Measurements from ENCODE around the gene PDSS2. TPM values are rescaled to one million over a fixed set of nuclear protein-coding genes. Genes with fewer than 3 reads are reported as not detected.

PDSS2 gene
- total and polyA plus RNA-seq, 9 of the 15 experiments (the other 6 are each of a cell fraction or from before 2014, with no cell fraction given) = 5.8 to 21.1 (median 12.0) TPM

DNA sequence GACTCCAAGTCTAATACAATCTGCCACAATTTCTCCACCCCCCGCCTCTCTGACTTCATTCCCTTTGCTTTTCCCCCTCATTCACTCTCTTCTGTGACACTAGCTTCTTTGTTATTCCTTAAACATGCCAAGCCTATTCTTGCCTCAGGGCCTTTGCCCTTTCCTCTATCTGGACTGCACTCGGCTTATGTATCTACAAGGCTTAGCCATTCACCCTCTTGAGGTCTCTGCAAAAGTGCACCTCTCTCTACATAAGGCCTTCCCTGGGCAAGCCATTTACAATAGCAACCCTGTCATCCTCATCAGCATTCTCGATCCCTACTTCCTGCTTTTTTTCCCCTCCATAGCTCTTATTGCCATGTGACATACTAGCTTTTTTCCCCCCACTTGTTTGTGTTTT, 168.9 kb downstream of the PDSS2 start:
- ChIA-PET POLR2A (interaction anchor here (0.7 kb wide), 1 partner anchor 27 kb away, joined by 3 read pairs; no protein-coding TSS in a partner anchor), CTCF (ENCODE audit: low intra/inter-chr PET ratio) (interaction anchor here (0.9 kb wide), 1 partner anchor 575 kb away, joined by 4 read pairs; no protein-coding TSS in a partner anchor)
- no TSS peak for BruUV-seq (replicated peaks)
- no peaks in the 10 kb centered on the region for H3K36me3 ChIP-seq (ENCODE audit: control insufficient read depth, insufficient read depth, low read length)
- peak; percentile 65 for ATAC-seq
- no peaks in the 10 kb centered on the region; the same call in 2 of the 3 replicates for H3K79me2 ChIP-seq (ENCODE audit: control insufficient read depth, insufficient read depth, low read length)
- no peak for FAIRE-seq
- peak overlapping the region; percentile 39; the same call in 1 of the 3 replicates for H3K27ac ChIP-seq (ENCODE audit: extremely low read depth, low read depth, low read length)
- peak overlapping the region; percentile 81 for H2AFZ ChIP-seq (ENCODE audit: low read depth, low read length)
- in situ Hi-C loops (cut with MboI) = no loop called here
- peak overlapping the region; percentile 66 for H3K4me2 ChIP-seq (ENCODE audit: insufficient read depth, low read length)
- no peak overlapping the region for H3K4me3 ChIP-seq
- H3K4me1 ChIP-seq (replicated peaks in 1 of 2; ENCODE audit: control insufficient read depth in 2 of 2, insufficient read depth in 2 of 2, low read length in 2 of 2) = peaks cover 8 to 17% of the 10 kb centered on the region in 2 experiments
- peak in 2 of 4 experiments; percentile 21 to 25 for DNase-seq (ENCODE audit: extremely low read depth in 1 of 4, low spot score in 3 of 4)
- peak overlapping the region; percentile 41 to 42; a peak in 3 of 4 replicates for H3K9ac ChIP-seq (ENCODE audit: insufficient read depth in 1 of 2, low read depth in 2 of 2, low read length in 2 of 2)
- WGBS (ENCODE audit: insufficient coverage, low coverage, missing lambda C conversion rate) = 30% methylated on average over 3 of the region's 3 CpGs
- intact Hi-C loops (cut with micrococcal nuclease) = no loop called here
- H3K9me1 ChIP-seq (ENCODE audit: control insufficient read depth, insufficient read depth, low read length) = no peaks in the 10 kb centered on the region
- no peaks in the 10 kb centered on the region for H3K9me3 ChIP-seq (replicated peaks; ENCODE audit: control insufficient read depth, insufficient read depth, low read depth, low read length)
- H3K27me3 ChIP-seq (ENCODE audit: control insufficient read depth in 2 of 2, insufficient read depth in 2 of 2, low read length in 2 of 2) = no peaks in the 10 kb centered on the region
- H4K20me1 ChIP-seq (replicated peaks; ENCODE audit: control insufficient read depth, insufficient read depth, low read length) = no peaks in the 10 kb centered on the region
- TF ChIP-seq ZNF263 (CRISPR knock-in tag; IDR thresholded peaks at IDR 0.05; ENCODE audit: borderline replicate concordance) (no peak), ZBTB17 (CRISPR knock-in tag; IDR thresholded peaks at IDR 0.05) (no peak), ZBTB7A (IDR thresholded peaks at IDR 0.05; ENCODE audit: borderline replicate concordance, control insufficient read depth, low read depth, low read length) (no peak), ZNF133 (CRISPR knock-in tag; IDR thresholded peaks at IDR 0.05) (no peak)
- TF ChIP-seq, protein P1, sequence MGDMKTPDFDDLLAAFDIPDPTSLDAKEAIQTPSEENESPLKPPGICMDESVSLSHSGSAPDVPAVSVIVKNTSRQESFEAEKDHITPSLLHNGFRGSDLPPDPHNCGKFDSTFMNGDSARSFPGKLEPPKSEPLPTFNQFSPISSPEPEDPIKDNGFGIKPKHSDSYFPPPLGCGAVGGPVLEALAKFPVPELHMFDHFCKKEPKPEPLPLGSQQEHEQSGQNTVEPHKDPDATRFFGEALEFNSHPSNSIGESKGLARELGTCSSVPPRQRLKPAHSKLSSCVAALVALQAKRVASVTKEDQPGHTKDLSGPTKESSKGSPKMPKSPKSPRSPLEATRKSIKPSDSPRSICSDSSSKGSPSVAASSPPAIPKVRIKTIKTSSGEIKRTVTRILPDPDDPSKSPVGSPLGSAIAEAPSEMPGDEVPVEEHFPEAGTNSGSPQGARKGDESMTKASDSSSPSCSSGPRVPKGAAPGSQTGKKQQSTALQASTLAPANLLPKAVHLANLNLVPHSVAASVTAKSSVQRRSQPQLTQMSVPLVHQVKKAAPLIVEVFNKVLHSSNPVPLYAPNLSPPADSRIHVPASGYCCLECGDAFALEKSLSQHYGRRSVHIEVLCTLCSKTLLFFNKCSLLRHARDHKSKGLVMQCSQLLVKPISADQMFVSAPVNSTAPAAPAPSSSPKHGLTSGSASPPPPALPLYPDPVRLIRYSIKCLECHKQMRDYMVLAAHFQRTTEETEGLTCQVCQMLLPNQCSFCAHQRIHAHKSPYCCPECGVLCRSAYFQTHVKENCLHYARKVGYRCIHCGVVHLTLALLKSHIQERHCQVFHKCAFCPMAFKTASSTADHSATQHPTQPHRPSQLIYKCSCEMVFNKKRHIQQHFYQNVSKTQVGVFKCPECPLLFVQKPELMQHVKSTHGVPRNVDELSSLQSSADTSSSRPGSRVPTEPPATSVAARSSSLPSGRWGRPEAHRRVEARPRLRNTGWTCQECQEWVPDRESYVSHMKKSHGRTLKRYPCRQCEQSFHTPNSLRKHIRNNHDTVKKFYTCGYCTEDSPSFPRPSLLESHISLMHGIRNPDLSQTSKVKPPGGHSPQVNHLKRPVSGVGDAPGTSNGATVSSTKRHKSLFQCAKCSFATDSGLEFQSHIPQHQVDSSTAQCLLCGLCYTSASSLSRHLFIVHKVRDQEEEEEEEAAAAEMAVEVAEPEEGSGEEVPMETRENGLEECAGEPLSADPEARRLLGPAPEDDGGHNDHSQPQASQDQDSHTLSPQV (IDR thresholded peaks at IDR 0.05) = 0 out of 2 replicates have a peak, but pooled peaks have one; percentile 36
- TF ChIP-seq, protein P2, sequence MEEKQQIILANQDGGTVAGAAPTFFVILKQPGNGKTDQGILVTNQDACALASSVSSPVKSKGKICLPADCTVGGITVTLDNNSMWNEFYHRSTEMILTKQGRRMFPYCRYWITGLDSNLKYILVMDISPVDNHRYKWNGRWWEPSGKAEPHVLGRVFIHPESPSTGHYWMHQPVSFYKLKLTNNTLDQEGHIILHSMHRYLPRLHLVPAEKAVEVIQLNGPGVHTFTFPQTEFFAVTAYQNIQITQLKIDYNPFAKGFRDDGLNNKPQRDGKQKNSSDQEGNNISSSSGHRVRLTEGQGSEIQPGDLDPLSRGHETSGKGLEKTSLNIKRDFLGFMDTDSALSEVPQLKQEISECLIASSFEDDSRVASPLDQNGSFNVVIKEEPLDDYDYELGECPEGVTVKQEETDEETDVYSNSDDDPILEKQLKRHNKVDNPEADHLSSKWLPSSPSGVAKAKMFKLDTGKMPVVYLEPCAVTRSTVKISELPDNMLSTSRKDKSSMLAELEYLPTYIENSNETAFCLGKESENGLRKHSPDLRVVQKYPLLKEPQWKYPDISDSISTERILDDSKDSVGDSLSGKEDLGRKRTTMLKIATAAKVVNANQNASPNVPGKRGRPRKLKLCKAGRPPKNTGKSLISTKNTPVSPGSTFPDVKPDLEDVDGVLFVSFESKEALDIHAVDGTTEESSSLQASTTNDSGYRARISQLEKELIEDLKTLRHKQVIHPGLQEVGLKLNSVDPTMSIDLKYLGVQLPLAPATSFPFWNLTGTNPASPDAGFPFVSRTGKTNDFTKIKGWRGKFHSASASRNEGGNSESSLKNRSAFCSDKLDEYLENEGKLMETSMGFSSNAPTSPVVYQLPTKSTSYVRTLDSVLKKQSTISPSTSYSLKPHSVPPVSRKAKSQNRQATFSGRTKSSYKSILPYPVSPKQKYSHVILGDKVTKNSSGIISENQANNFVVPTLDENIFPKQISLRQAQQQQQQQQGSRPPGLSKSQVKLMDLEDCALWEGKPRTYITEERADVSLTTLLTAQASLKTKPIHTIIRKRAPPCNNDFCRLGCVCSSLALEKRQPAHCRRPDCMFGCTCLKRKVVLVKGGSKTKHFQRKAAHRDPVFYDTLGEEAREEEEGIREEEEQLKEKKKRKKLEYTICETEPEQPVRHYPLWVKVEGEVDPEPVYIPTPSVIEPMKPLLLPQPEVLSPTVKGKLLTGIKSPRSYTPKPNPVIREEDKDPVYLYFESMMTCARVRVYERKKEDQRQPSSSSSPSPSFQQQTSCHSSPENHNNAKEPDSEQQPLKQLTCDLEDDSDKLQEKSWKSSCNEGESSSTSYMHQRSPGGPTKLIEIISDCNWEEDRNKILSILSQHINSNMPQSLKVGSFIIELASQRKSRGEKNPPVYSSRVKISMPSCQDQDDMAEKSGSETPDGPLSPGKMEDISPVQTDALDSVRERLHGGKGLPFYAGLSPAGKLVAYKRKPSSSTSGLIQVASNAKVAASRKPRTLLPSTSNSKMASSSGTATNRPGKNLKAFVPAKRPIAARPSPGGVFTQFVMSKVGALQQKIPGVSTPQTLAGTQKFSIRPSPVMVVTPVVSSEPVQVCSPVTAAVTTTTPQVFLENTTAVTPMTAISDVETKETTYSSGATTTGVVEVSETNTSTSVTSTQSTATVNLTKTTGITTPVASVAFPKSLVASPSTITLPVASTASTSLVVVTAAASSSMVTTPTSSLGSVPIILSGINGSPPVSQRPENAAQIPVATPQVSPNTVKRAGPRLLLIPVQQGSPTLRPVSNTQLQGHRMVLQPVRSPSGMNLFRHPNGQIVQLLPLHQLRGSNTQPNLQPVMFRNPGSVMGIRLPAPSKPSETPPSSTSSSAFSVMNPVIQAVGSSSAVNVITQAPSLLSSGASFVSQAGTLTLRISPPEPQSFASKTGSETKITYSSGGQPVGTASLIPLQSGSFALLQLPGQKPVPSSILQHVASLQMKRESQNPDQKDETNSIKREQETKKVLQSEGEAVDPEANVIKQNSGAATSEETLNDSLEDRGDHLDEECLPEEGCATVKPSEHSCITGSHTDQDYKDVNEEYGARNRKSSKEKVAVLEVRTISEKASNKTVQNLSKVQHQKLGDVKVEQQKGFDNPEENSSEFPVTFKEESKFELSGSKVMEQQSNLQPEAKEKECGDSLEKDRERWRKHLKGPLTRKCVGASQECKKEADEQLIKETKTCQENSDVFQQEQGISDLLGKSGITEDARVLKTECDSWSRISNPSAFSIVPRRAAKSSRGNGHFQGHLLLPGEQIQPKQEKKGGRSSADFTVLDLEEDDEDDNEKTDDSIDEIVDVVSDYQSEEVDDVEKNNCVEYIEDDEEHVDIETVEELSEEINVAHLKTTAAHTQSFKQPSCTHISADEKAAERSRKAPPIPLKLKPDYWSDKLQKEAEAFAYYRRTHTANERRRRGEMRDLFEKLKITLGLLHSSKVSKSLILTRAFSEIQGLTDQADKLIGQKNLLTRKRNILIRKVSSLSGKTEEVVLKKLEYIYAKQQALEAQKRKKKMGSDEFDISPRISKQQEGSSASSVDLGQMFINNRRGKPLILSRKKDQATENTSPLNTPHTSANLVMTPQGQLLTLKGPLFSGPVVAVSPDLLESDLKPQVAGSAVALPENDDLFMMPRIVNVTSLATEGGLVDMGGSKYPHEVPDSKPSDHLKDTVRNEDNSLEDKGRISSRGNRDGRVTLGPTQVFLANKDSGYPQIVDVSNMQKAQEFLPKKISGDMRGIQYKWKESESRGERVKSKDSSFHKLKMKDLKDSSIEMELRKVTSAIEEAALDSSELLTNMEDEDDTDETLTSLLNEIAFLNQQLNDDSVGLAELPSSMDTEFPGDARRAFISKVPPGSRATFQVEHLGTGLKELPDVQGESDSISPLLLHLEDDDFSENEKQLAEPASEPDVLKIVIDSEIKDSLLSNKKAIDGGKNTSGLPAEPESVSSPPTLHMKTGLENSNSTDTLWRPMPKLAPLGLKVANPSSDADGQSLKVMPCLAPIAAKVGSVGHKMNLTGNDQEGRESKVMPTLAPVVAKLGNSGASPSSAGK (IDR thresholded peaks at IDR 0.05) = peak; percentile 18; the same call in 1 of the 2 replicates
